Fibroblast of skin of scalp (primary cell): ENCODE data around the gene CCBE1. TPM values are rescaled to one million over a fixed set of nuclear protein-coding genes. Genes with fewer than 3 reads are reported as not detected.
"Not testable (repeated sequence)": the region's sequence is repeated elsewhere in the genome, so short reads cannot be mapped to it uniquely, and the experiment has no call there.

Experiments
- DNase-seq: peaks from one replicate; pipeline ENCODE4 v3.0.0-alpha.2; 2013
- polyA plus RNA-seq, 2 experiments: library from polyadenylated mRNA; unstranded; fragments of 120-200 nt; gene quantifications; one replicate each; pipeline ENCODE4 v1.2.1, GENCODE V29; 2013; ENCODE audit not compliant: insufficient read length in 2 of 2

The CCBE1 gene
- polyA plus RNA-seq (2013, experiment 1 of 2; ENCODE audit: insufficient read length), result 76.0 TPM
- polyA plus RNA-seq (2013, experiment 2 of 2; ENCODE audit: insufficient read length), result 74.2 TPM

GRCh38 chr18:59697236-59697932 lies at the start of gene CCBE1:
TSS of gene CCBE1 (minus strand) at chr18:59697423.
- peak; percentile 79 for DNase-seq

DNA sequence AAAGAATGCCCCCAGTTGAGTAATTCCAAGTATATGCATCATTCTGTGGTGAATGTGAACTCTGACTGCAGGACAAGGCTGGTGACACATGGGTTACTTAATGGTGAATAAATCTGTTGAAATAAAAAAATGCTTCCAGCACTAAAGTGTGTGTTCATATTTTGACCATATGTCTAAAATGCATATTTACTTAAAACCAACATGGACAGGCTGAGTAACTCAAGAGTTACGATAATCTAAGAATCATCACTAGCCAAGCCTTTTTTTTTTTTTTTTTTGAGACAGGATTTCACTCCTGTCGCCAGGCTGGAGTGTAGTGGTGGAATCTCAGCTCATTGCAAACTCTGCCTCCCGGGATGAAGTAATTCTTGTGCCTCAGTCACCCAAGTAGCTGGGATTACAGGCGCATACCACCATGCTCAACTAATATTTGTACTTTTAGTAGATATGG lies 47.1 kb upstream of the CCBE1 start:
- DNase-seq, result peak; percentile 99

DNA sequence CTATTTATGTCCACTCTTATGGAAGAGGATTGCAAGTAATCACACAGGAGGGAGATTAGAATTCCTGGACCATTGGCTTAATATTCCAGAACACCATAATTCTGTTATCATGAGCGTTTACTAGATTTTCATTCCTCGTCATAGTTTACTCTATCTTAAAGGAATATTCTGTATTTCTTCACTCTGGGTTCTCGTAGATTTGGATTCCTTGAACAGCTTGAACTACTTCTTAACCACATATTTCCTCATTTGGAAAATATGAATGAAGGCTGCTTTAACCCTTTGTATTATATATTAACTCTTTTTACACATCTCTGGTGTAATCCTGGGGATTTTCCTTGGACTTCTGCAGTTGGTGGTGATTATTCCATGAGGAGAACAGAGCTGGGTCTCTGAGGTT lies 46.3 kb upstream of the CCBE1 start:
- peak; percentile 85 for DNase-seq

DNA sequence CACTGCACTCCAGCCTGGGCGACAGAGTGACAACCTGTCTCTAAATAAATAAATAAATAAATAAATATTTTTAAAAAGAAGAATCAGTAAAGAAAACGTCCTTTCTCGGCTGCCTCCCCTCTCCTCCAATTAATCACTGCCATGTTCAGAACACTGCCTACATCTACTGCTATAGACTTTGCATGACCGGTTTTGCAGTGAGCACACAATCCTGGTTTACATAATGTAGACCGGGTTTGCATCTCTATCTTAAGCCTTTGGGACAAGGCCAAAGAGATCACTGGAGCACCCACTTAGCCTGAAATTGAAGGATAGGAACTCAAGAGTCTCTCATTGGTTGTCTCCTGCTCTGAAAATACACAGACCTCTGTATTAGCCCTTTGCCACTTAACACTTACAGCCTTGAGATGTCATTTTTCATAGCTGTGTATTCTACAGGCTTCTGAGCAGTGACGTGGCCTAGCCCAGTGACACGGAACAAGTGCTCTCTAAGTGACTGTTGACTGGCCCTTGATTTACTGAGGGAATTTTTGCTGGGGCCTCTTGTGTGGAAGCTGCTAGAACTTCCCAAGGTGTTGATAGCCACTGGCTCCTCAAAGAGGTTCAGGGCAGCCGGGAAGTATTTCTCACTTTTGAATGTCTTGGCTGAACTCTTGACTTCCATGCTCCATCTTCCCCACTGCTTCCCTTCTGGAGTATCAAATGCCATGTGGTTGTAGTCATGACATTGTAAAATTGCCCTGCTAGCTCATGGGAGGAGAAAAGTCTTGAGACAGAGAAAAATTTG lies 45.3 kb upstream of the CCBE1 start:
- peak; percentile 90 for DNase-seq

DNA sequence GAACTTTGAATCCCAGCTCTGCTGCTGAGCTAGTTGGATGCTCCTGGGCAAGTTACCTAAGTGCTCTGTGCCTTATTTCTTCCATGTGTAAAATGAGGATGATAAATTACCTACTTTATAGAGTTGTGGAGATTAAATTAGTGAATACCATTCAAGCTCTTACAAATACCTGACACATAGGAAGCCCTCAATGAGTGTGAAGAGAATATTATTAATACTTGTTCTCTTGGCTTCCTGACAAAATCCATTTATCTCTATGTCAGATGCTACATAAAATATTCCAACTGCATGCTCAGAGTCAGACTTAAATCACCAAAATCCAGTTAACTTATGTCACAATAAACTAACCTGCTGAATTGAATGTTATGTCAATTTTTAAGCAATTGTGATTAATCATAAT lies 42.9 kb upstream of the CCBE1 start:
- no peak for DNase-seq

- peak; percentile 55 for DNase-seq
These were observed 40.6 kb upstream of the CCBE1 start for GRCh38 chr18:59737776-59738300.

GRCh38 chr18:59737335-59737734 lies 40.1 kb upstream of the CCBE1 start:
- DNase-seq, result not testable (repeated sequence)

- no peak for DNase-seq
These were observed 38.8 kb upstream of the CCBE1 start for GRCh38 chr18:59736061-59736460.

DNA sequence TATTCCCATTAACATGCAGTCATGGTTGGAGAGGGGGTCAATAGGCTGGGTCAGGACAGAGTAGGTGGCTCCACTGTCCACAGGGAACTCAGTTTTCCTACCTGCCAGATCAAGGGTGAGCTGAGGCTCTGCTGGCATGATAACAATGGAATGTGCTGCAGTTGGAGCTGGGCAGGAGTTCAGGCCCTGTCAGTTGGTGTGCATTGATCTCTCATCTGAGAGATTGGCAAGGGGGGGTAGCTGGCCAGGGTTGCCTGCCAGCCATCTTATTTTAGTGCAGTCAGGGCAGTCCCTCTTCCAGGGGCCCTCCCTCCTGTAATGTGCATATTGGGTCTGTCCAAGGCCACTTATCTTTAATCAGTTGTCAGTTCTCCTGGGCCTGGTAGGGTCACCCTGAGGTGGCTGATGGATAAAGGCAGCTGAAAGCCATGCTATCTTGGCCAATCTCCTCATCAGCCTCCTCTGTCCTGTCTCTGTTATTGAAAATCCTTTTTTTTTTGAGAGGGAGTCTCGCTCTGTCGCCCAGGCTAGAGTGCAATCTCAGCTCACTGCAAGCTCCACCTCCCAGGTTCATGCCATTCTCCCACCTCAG lies 38.1 kb upstream of the CCBE1 start:
- no peak for DNase-seq

DNA sequence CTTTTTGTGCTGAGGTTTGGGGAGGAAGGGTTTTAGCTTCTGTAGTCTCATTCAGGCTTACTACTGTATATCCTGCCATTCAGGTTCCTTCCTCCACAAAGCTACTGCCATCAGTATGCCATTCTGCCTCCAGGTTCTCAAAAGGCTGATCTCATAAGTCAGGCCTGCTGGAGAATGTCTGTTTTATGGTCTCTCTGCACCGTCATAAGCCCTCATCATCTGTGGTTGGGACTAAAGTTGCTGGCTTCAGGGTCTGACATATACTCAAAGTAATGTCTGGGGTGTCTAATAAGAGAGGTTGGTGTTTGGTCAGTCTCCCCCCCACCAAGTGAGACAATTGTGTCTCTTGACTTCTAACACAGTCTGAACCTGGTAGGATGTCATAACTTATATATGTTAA lies 36.2 kb upstream of the CCBE1 start:
- DNase-seq, result peak; percentile 50

DNA sequence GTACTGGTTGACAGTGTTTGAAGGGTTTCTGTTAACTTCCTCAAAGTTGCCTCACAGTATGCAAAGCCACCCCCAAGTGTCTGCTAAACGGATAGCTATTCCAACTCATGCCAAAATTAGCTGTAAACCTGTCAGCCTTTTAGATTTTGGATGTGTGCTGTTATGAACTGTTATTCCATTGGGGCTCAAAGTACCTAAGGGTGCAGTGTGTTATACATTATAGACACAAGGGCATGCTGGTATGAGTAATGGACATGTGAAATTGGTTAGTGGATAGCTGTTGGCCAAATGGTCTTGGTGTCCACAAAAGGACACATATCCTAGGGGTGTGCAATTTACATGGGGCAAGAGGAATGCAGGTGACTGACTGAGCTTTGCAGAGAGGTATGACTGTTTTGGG lies 33.7 kb upstream of the CCBE1 start:
- no peak for DNase-seq

- DNase-seq, result no peak
These were observed 32.6 kb upstream of the CCBE1 start for GRCh38 chr18:59729781-59730180.

GRCh38 chr18:59728816-59729215 lies 31.6 kb upstream of the CCBE1 start:
- no peak for DNase-seq

DNA sequence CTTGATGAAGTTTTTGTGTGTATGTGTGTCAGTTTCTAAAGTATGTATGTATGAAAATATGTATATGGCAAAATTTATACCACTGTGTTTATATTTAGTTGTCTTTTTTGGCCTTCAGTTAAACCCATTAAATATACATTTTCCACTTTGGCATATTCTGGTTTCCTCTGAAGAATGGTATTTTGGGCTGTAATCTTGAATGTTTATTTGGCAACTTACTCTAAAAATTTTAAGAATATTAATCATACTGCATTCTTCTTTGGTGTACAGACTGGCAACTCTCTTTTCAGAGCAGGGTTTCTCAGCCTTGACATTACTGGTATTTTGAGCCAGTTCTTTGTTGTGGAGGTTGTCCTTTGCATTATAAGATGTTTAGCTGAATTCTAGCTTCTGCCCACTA lies 27.9 kb upstream of the CCBE1 start:
- DNase-seq, result peak; percentile 83

- no peak for DNase-seq
These were observed 26.9 kb upstream of the CCBE1 start for GRCh38 chr18:59724103-59724502.

DNA sequence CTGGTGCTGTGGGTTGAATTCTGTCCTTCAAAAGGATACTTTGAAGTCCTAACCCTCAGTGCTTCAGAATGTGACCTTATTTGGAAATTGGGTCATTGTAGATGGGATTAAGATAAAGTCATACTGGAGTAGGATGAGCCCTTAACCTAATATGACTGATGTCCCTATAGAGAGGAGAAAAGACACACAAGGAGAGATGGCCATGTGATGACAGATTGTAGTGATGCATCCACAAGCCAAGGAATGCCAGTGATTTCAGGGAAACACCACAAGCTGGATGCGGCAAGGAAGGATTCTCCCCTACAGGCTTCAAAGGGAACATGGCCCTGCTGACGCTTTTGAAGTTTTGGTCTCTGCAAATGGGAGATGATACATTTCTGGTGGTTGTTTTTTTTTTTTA lies 24.7 kb upstream of the CCBE1 start:
- DNase-seq, result peak; percentile 71

GRCh38 chr18:59721211-59721610 lies 24.0 kb upstream of the CCBE1 start:
- DNase-seq, result no peak

- DNase-seq, result peak; percentile 96
These were observed 22.4 kb upstream of the CCBE1 start for GRCh38 chr18:59719544-59720181.

DNA sequence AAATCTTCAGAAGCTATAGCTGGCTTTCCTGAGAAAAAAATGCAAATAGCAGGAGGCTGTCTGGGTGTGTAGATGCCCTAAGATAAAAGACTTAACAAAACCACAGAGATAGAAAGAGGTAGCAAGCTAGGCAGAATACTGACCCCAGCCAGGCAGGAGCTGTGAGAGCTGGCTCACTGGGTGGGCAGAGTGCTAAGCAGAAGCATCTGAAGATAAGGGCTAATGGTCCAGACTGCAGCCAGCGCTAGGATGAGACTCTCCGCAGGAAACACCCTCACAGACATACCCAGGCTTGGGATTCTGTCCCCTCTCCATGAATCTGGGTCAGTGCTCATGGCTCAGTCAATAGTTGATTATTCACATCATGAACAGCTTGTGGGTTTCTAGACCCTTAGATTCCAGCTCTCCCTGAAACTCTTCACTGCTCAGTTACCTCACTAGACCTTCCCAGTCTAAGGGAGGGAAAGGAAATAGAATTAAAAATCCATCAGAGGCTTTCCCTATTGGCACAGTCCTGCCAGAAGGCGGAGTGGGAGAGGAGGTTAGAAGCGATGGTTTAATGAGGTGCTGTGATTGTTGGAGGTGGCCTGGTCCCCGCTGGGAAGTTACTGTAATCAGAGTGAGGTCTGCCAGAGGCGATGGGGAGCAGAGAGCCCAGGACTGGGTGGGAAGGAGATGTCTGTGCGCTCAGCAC lies 21.4 kb upstream of the CCBE1 start:
- DNase-seq, result peak; percentile 58

DNA sequence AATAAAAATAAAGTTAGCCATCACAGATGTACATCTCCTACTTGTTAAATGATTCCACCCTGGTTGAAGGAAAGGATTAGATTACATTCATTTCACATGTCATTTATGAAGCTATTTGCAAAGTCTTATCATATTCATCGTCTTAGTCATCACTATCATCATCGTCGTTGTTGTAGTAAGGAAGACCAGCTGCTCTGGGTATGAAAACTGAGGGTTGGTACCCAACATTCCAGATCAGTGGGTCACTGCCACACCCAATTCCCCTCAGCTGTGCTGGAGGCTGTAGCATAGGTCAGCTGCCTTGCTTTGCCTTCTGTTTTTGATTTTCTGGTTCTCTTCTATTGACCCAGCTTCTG lies 20.9 kb upstream of the CCBE1 start:
- DNase-seq, result peak; percentile 99

- DNase-seq, result no peak
These were observed 20.1 kb upstream of the CCBE1 start for GRCh38 chr18:59717291-59717690.

GRCh38 chr18:59715966-59716369 lies 18.7 kb upstream of the CCBE1 start:
- DNase-seq, result peak; percentile 98
